ENCODE data around the gene RPRML.

Gene RPRML

GRCh38 chr17:46944931-46945330 is 34.1 kb downstream of the RPRML start:
- no peak for DNase-seq (ENCODE audit: low read depth)

- no peak for DNase-seq (ENCODE audit: low read depth)
These were observed 35.3 kb downstream of the RPRML start for GRCh38 chr17:46943501-46944393.

- no peak for DNase-seq (ENCODE audit: low read depth)
These were observed 35.9 kb downstream of the RPRML start for GRCh38 chr17:46943218-46943500.

- DNase-seq (ENCODE audit: low read depth) = peak; percentile 29
These were observed 36.4 kb downstream of the RPRML start for GRCh38 chr17:46942441-46943217.

GRCh38 chr17:46940692-46941404 is 38.2 kb downstream of the RPRML start:
- peak; percentile 53 for DNase-seq (ENCODE audit: low read depth)

- no peak for DNase-seq (ENCODE audit: low read depth)
These were observed 43.3 kb downstream of the RPRML start for GRCh38 chr17:46935658-46936266.

- DNase-seq (ENCODE audit: low read depth) = no peak
These were observed 47.5 kb downstream of the RPRML start for GRCh38 chr17:46931596-46931995.

- DNase-seq (ENCODE audit: low read depth) = no peak
These were observed 49.0 kb downstream of the RPRML start for GRCh38 chr17:46930051-46930450.

GRCh38 chr17:46929413-46929812 is 49.6 kb downstream of the RPRML start:
- DNase-seq (ENCODE audit: low read depth) = no peak

GRCh38 chr17:46928467-46929261 is 50.4 kb downstream of the RPRML start:
- DNase-seq (ENCODE audit: low read depth) = no peak
